Trophoblast cell (in vitro differentiated cells and primary cell): Measurements from ENCODE around the gene SF3B5.

Experiments
- DNase-seq, 2 donors: peaks; one replicate each; pipeline ENCODE4 v3.0.0-alpha.2; 2016
- H2AFZ ChIP-seq: 2 replicates; pipeline ENCODE4 v1.6.1; 2013; ENCODE audit warnings: low read length, moderate library complexity, mild to moderate bottlenecking; ENCODE audit not compliant: insufficient read depth, poor library complexity
- H2AK5ac ChIP-seq: 2 replicates; pipeline ENCODE4 v1.6.1; 2013; ENCODE audit warnings: mild to moderate bottlenecking, low read length
- H2BK120ac ChIP-seq: 2 replicates; pipeline ENCODE4 v1.6.1; 2013; ENCODE audit warnings: low read length, mild to moderate bottlenecking, moderate library complexity; ENCODE audit not compliant: insufficient read depth, poor library complexity
- H2BK12ac ChIP-seq: 2 replicates; pipeline ENCODE4 v1.6.1; 2013; ENCODE audit warnings: mild to moderate bottlenecking, low read length, moderate library complexity
- H2BK5ac ChIP-seq: 2 replicates; pipeline ENCODE4 v1.6.1; 2013; ENCODE audit warnings: low read length, low read depth, moderate library complexity, mild to moderate bottlenecking; ENCODE audit not compliant: poor library complexity
- H3K14ac ChIP-seq: 2 replicates; pipeline ENCODE4 v1.6.1; 2013; ENCODE audit warnings: mild to moderate bottlenecking, low read length
- H3K18ac ChIP-seq: 2 replicates; pipeline ENCODE4 v1.6.1; 2013; ENCODE audit warnings: mild to moderate bottlenecking, low read length
- H3K23ac ChIP-seq: 2 replicates; pipeline ENCODE4 v1.6.1; 2013; ENCODE audit warnings: low read length
- H3K27ac ChIP-seq: 2 replicates; pipeline ENCODE4 v1.5.1; 2013; ENCODE audit warnings: low read depth, mild to moderate bottlenecking, inconsistent platforms, low read length, moderate library complexity
- H3K27me3 ChIP-seq: 2 replicates; pipeline ENCODE4 v1.6.1; 2013; ENCODE audit warnings: inconsistent platforms, mild to moderate bottlenecking, low read length, moderate library complexity; ENCODE audit not compliant: insufficient read depth
- H3K36me3 ChIP-seq, 2 experiments: 1 replicate in 1 of 2; 2 replicates in 1 of 2; pipeline ENCODE4 v1.6.1; 2013; ENCODE audit warnings: low read length in 2 of 2, mild to moderate bottlenecking in 2 of 2, moderate library complexity in 1 of 2; ENCODE audit not compliant: insufficient read depth in 2 of 2, control insufficient read depth in 1 of 2
- H3K4ac ChIP-seq: 2 replicates; pipeline ENCODE4 v1.6.1; 2013; ENCODE audit warnings: low read depth, mild to moderate bottlenecking, low read length, moderate library complexity
- H3K4me1 ChIP-seq, 2 experiments: 1 replicate in 1 of 2; 2 replicates in 1 of 2; pipeline ENCODE4 v1.6.1; 2013; ENCODE audit warnings: low read length in 2 of 2, mild to moderate bottlenecking in 2 of 2, moderate library complexity in 1 of 2; ENCODE audit not compliant: insufficient read depth in 2 of 2, control insufficient read depth in 1 of 2
- H3K4me2 ChIP-seq: 2 replicates; pipeline ENCODE4 v1.6.1; 2013; ENCODE audit warnings: inconsistent platforms, mild to moderate bottlenecking, low read length, moderate library complexity
- H3K4me3 ChIP-seq: 2 replicates; pipeline ENCODE4 v1.5.1; 2013; ENCODE audit warnings: mild to moderate bottlenecking, low read depth, low read length, inconsistent platforms
- H3K79me1 ChIP-seq: one replicate; pipeline ENCODE4 v1.6.1; 2013; ENCODE audit warnings: low read length
- H3K79me2 ChIP-seq: 2 replicates; pipeline ENCODE4 v1.6.1; 2013; ENCODE audit warnings: low read length, mild to moderate bottlenecking; ENCODE audit not compliant: control insufficient read depth, insufficient read depth, poor library complexity
- H3K9ac ChIP-seq: 2 replicates; pipeline ENCODE4 v1.6.1; 2013; ENCODE audit warnings: mild to moderate bottlenecking, low read length
- H3K9me3 ChIP-seq: 2 replicates; pipeline ENCODE4 v1.6.1; 2013; ENCODE audit warnings: low read depth, mild to moderate bottlenecking, control low read depth, inconsistent platforms, low read length; ENCODE audit not compliant: insufficient read depth
- H4K12ac ChIP-seq: 2 replicates; pipeline ENCODE4 v1.6.1; 2013; ENCODE audit warnings: low read depth, mild to moderate bottlenecking, low read length, moderate library complexity
- H4K8ac ChIP-seq: 2 replicates; pipeline ENCODE4 v1.6.1; 2013; ENCODE audit warnings: low read depth, mild to moderate bottlenecking, low read length, moderate library complexity
- H4K91ac ChIP-seq: one replicate; pipeline ENCODE4 v1.6.1; 2013; ENCODE audit warnings: low read depth, mild to moderate bottlenecking, low read length, moderate library complexity
- WGBS: extraction: QIAGEN DNeasy Blood & Tissue Kit; methylation state at CpG from one replicate; pipeline ENCODE4 v1.1.7; 2013; ENCODE audit warnings: missing lambda C conversion rate; ENCODE audit not compliant: insufficient read length, insufficient coverage; ENCODE audit errors: extremely low coverage; 5-methylcytosine and 5-hydroxymethylcytosine counted together

Gene SF3B5

GRCh38 chr6:144066741-144067484 lies 28.5 kb downstream of the SF3B5 start:
- no peaks in the 10 kb centered on the region for H3K9me3 ChIP-seq
- H3K27me3 ChIP-seq, result peaks cover 28% of the 10 kb centered on the region
- H3K79me2 ChIP-seq, result no peaks in the 10 kb centered on the region
- no peak overlapping the region for H2AFZ ChIP-seq
- H4K8ac ChIP-seq, result no peak overlapping the region
- H3K23ac ChIP-seq, result no peak overlapping the region
- H3K9ac ChIP-seq, result no peak overlapping the region
- H3K4me2 ChIP-seq, result no peak overlapping the region
- H2BK120ac ChIP-seq, result no peak overlapping the region
- no peak overlapping the region for H3K14ac ChIP-seq
- no peak overlapping the region for H3K18ac ChIP-seq
- H3K4me3 ChIP-seq, result no peak overlapping the region
- H3K36me3 ChIP-seq, result no peaks in the 10 kb centered on the region
- no peaks in the 10 kb centered on the region for H3K79me1 ChIP-seq
- H3K27ac ChIP-seq, result no peak overlapping the region
- no peak for DNase-seq
- no peak overlapping the region for H4K12ac ChIP-seq
- no peak overlapping the region for H3K4ac ChIP-seq
- no peak overlapping the region for H2AK5ac ChIP-seq
- no peak overlapping the region for H2BK5ac ChIP-seq
- peaks cover 3 to 7% of the 10 kb centered on the region in 2 experiments for H3K4me1 ChIP-seq
- no peak overlapping the region for H4K91ac ChIP-seq
- no CpG with 5 or more reads among the region's 6 CpGs for WGBS
- no peak overlapping the region for H2BK12ac ChIP-seq

DNA sequence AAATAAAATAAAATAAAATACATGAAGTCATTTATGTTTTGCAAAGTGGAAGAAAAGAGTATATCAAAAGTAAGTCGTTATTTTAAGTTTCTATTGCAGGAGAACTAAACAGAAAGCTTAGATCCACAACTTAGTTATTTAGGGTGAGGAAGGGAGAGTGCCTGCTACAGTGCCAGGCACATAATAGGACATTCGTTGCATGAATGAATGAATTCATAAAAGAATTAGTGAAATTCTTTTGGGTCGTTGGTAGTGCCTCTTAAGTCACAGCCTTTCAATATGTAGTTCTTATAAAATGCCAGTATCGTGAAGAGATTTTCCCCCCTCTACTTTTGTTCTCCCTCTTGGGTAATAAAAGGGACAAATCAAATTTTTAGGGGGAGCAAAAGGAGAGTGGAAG lies 29.1 kb downstream of the SF3B5 start:
- H3K23ac ChIP-seq, result no peak overlapping the region
- H2BK12ac ChIP-seq, result no peak overlapping the region
- H4K12ac ChIP-seq, result no peak overlapping the region
- H3K79me2 ChIP-seq, result no peaks in the 10 kb centered on the region
- no peak overlapping the region for H2AK5ac ChIP-seq
- no peak for DNase-seq
- H3K36me3 ChIP-seq, result no peaks in the 10 kb centered on the region
- H3K27me3 ChIP-seq, result peaks cover 28% of the 10 kb centered on the region
- no CpG with 5 or more reads among the region's 4 CpGs for WGBS
- no peak overlapping the region for H2AFZ ChIP-seq
- no peak overlapping the region for H2BK120ac ChIP-seq
- no peak overlapping the region for H4K8ac ChIP-seq
- H3K79me1 ChIP-seq, result no peaks in the 10 kb centered on the region
- H3K4me1 ChIP-seq, result peaks cover 3 to 7% of the 10 kb centered on the region in 2 experiments
- H4K91ac ChIP-seq, result no peak overlapping the region
- H2BK5ac ChIP-seq, result no peak overlapping the region
- H3K9ac ChIP-seq, result no peak overlapping the region
- no peak overlapping the region for H3K18ac ChIP-seq
- no peak overlapping the region for H3K4me3 ChIP-seq
- no peak overlapping the region for H3K14ac ChIP-seq
- no peak overlapping the region for H3K4ac ChIP-seq
- no peak overlapping the region for H3K4me2 ChIP-seq
- no peaks in the 10 kb centered on the region for H3K9me3 ChIP-seq
- H3K27ac ChIP-seq, result no peak overlapping the region

GRCh38 chr6:144065213-144065660 lies 30.1 kb downstream of the SF3B5 start:
- no peak overlapping the region for H3K14ac ChIP-seq
- H3K4me1 ChIP-seq, result peaks cover 3 to 7% of the 10 kb centered on the region in 2 experiments
- no peak overlapping the region for H3K18ac ChIP-seq
- no peak overlapping the region for H2AFZ ChIP-seq
- H3K79me1 ChIP-seq, result no peaks in the 10 kb centered on the region
- H3K4ac ChIP-seq, result no peak overlapping the region
- no peak overlapping the region for H4K91ac ChIP-seq
- peaks cover 28% of the 10 kb centered on the region for H3K27me3 ChIP-seq
- H3K9ac ChIP-seq, result no peak overlapping the region
- H3K27ac ChIP-seq, result no peak overlapping the region
- no peaks in the 10 kb centered on the region for H3K36me3 ChIP-seq
- no peak overlapping the region for H3K23ac ChIP-seq
- H3K4me3 ChIP-seq, result no peak overlapping the region
- no peak for DNase-seq
- H2BK5ac ChIP-seq, result no peak overlapping the region
- no peaks in the 10 kb centered on the region for H3K79me2 ChIP-seq
- no peak overlapping the region for H4K12ac ChIP-seq
- no peak overlapping the region for H4K8ac ChIP-seq
- H3K4me2 ChIP-seq, result no peak overlapping the region
- H3K9me3 ChIP-seq, result no peaks in the 10 kb centered on the region
- no CpG with 5 or more reads among the region's 9 CpGs for WGBS
- H2AK5ac ChIP-seq, result no peak overlapping the region
- no peak overlapping the region for H2BK12ac ChIP-seq
- no peak overlapping the region for H2BK120ac ChIP-seq

- Histone ChIP-seq H4K8ac (no peak overlapping the region), H3K4me1 (peaks cover 3 to 7% of the 10 kb centered on the region in 2 experiments), H3K9ac (no peak overlapping the region), H3K36me3 (no peaks in the 10 kb centered on the region), H4K91ac (no peak overlapping the region), H2BK5ac (no peak overlapping the region), H4K12ac (no peak overlapping the region), H3K4ac (no peak overlapping the region), H3K23ac (no peak overlapping the region), H2BK120ac (no peak overlapping the region), H2AFZ (peak overlapping the region; percentile 69), H3K14ac (no peak overlapping the region), H2AK5ac (no peak overlapping the region), H3K79me1 (no peaks in the 10 kb centered on the region), H3K9me3 (no peaks in the 10 kb centered on the region), H2BK12ac (no peak overlapping the region), H3K4me3 (peak overlapping the region; percentile 74), H3K18ac (no peak overlapping the region), H3K27ac (no peak overlapping the region), H3K79me2 (no peaks in the 10 kb centered on the region), H3K4me2 (peak overlapping the region; percentile 98), H3K27me3 (peaks cover 28% of the 10 kb centered on the region)
- WGBS, result no CpG with 5 or more reads among the region's 57 CpGs
- DNase-seq, result peak in 1 of 2 donors; percentile 20
Measured at GRCh38 chr6:144064402-144065212, 30.8 kb downstream of the SF3B5 start.
